GM21717 (cell line): ENCODE results near the gene HLX.

ENCODE experiments used
- ATAC-seq: cut with Tn5 transposase; IDR thresholded peaks from one replicate; pipeline ENCODE4 v1.9.1; 2021; ENCODE audit warnings: mild to moderate bottlenecking, moderate library complexity; ENCODE audit not compliant: unreplicated experiment

The HLX gene

GRCh38 chr1:220895412-220895946 is 16.2 kb downstream of the HLX start:
- ATAC-seq, result no peak

GRCh38 chr1:220896092-220896491 is 16.8 kb downstream of the HLX start:
- ATAC-seq, result no peak

GRCh38 chr1:220900842-220901241 is 21.6 kb downstream of the HLX start:
- no peak for ATAC-seq

- no peak for ATAC-seq
Observed at GRCh38 chr1:220901881-220902280, 22.6 kb downstream of the HLX start.

GRCh38 chr1:220902916-220903315 is 23.7 kb downstream of the HLX start:
- no peak for ATAC-seq

GRCh38 chr1:220904876-220905275 is 25.6 kb downstream of the HLX start:
- no peak for ATAC-seq

- ATAC-seq, result no peak
Observed at GRCh38 chr1:220905650-220906560, 26.7 kb downstream of the HLX start.

GRCh38 chr1:220906561-220907334 is 27.5 kb downstream of the HLX start:
- ATAC-seq, result no peak

- no peak for ATAC-seq
Observed at GRCh38 chr1:220908757-220909156, 29.5 kb downstream of the HLX start.

GRCh38 chr1:220910021-220910420 is 30.8 kb downstream of the HLX start:
- ATAC-seq, result no peak

- ATAC-seq, result no peak
Observed at GRCh38 chr1:220914283-220915116, 35.3 kb downstream of the HLX start.

GRCh38 chr1:220915117-220915440 is 35.8 kb downstream of the HLX start:
- no peak for ATAC-seq

- ATAC-seq, result no peak
Observed at GRCh38 chr1:220915954-220916353, 36.7 kb downstream of the HLX start.

- no peak for ATAC-seq
Observed at GRCh38 chr1:220917101-220917500, 37.9 kb downstream of the HLX start.

GRCh38 chr1:220917535-220918209 is 38.4 kb downstream of the HLX start:
- ATAC-seq, result no peak

- ATAC-seq, result no peak
Observed at GRCh38 chr1:220918285-220918951, 39.2 kb downstream of the HLX start.

- no peak for ATAC-seq
Observed at GRCh38 chr1:220920967-220921366, 41.7 kb downstream of the HLX start.

GRCh38 chr1:220921498-220921897 is 42.3 kb downstream of the HLX start:
- ATAC-seq, result no peak

GRCh38 chr1:220921971-220922635 is 42.9 kb downstream of the HLX start:
- ATAC-seq, result no peak
